ENCODE measurements around the gene BCO2. TPM values are rescaled to one million over a fixed set of nuclear protein-coding genes. Genes with fewer than 3 reads are reported as not detected.
A peak's percentile ranks its signal among the peaks of the same experiment; 100 is the strongest.

Gene BCO2
- total RNA-seq, 3 donors from 2014 or later = 3.4 to 10.8 (median 5.2) TPM

- DNase-seq (ENCODE audit: low spot score in 2 of 2) = no peak
- Histone ChIP-seq H3K36me3 (no peaks in the 10 kb centered on the region), H3K4me3 (no peak overlapping the region), H3K4me1 (no peaks in the 10 kb centered on the region), H3K27ac (no peak overlapping the region), H3K27me3 (no peaks in the 10 kb centered on the region), H3K9me3 (no peaks in the 10 kb centered on the region)
- TF ChIP-seq POLR2AphosphoS5 (IDR thresholded peaks at IDR 0.05) (no peak), CTCF (IDR thresholded peaks at IDR 0.05) (no peak), POLR2A (IDR thresholded peaks at IDR 0.05) (no peak)
- intact Hi-C loops (cut with DNase I; ENCODE audit: low total_unique reads) = no loop called here
Measured at GRCh38 chr11:112134473-112134872, 40.8 kb upstream of the BCO2 start.

GRCh38 chr11:112143597-112143996 lies 31.7 kb upstream of the BCO2 start:
- Histone ChIP-seq H3K4me1 (no peaks in the 10 kb centered on the region), H3K36me3 (no peaks in the 10 kb centered on the region), H3K27ac (no peak overlapping the region), H3K4me3 (no peak overlapping the region), H3K27me3 (no peaks in the 10 kb centered on the region), H3K9me3 (no peaks in the 10 kb centered on the region)
- TF ChIP-seq POLR2AphosphoS5 (IDR thresholded peaks at IDR 0.05) (no peak), CTCF (IDR thresholded peaks at IDR 0.05) (no peak), POLR2A (IDR thresholded peaks at IDR 0.05) (no peak)
- DNase-seq (ENCODE audit: low spot score in 2 of 2) = no peak
- intact Hi-C loops (cut with DNase I; ENCODE audit: low total_unique reads) = no loop called here

- Histone ChIP-seq H3K36me3 (no peaks in the 10 kb centered on the region), H3K9me3 (no peaks in the 10 kb centered on the region), H3K4me3 (no peak overlapping the region), H3K27ac (no peak overlapping the region), H3K4me1 (no peaks in the 10 kb centered on the region), H3K27me3 (no peaks in the 10 kb centered on the region)
- TF ChIP-seq POLR2AphosphoS5 (IDR thresholded peaks at IDR 0.05) = no peak
- intact Hi-C loops (cut with DNase I; ENCODE audit: low total_unique reads) = no loop called here
- no peak for DNase-seq (ENCODE audit: low spot score in 2 of 2)
Measured at GRCh38 chr11:112150517-112150916, 24.8 kb upstream of the BCO2 start.

- no peak overlapping the region for H3K4me3 ChIP-seq
- no peaks in the 10 kb centered on the region for H3K9me3 ChIP-seq
- peaks cover 0 to 4% of the 10 kb centered on the region in 2 donors for H3K4me1 ChIP-seq
- no peak for TF ChIP-seq POLR2AphosphoS5 (IDR thresholded peaks at IDR 0.05)
- TF ChIP-seq CTCF (IDR thresholded peaks at IDR 0.05) = no peak
- no peak overlapping the region for H3K27ac ChIP-seq
- no peaks in the 10 kb centered on the region for H3K36me3 ChIP-seq
- H3K27me3 ChIP-seq = no peaks in the 10 kb centered on the region
- no peak for DNase-seq (ENCODE audit: low spot score in 2 of 2)
- intact Hi-C loops (cut with DNase I; ENCODE audit: low total_unique reads) = no loop called here
Measured at GRCh38 chr11:112156153-112156955, 19.0 kb upstream of the BCO2 start.

GRCh38 chr11:112156956-112157766 lies 18.2 kb upstream of the BCO2 start:
- no peaks in the 10 kb centered on the region for H3K36me3 ChIP-seq
- peaks cover 0 to 4% of the 10 kb centered on the region in 2 donors for H3K4me1 ChIP-seq
- H3K9me3 ChIP-seq = no peaks in the 10 kb centered on the region
- no peaks in the 10 kb centered on the region for H3K27me3 ChIP-seq
- H3K4me3 ChIP-seq = no peak overlapping the region
- TF ChIP-seq POLR2A (IDR thresholded peaks at IDR 0.05) (no peak), POLR2AphosphoS5 (IDR thresholded peaks at IDR 0.05) (peak in 1 of 3 donors; percentile 33)
- H3K27ac ChIP-seq = peak overlapping the region; percentile 23 to 50
- intact Hi-C loops (cut with DNase I; ENCODE audit: low total_unique reads) = no loop called here
- peak in 1 of 2 donors; percentile 52 for DNase-seq (ENCODE audit: low spot score in 2 of 2)

Data from breast epithelium (tissue), 4 donors.